Measurements from ENCODE around the gene MAPRE3. TPM values are rescaled to one million over a fixed set of nuclear protein-coding genes. Genes with fewer than 3 reads are reported as not detected.

MAPRE3 gene
- total and polyA plus RNA-seq, 9 of the 15 experiments (the other 6 are each of a cell fraction or from before 2014, with no cell fraction given): 0.70 to 43.2 (median 12.6) TPM

DNA sequence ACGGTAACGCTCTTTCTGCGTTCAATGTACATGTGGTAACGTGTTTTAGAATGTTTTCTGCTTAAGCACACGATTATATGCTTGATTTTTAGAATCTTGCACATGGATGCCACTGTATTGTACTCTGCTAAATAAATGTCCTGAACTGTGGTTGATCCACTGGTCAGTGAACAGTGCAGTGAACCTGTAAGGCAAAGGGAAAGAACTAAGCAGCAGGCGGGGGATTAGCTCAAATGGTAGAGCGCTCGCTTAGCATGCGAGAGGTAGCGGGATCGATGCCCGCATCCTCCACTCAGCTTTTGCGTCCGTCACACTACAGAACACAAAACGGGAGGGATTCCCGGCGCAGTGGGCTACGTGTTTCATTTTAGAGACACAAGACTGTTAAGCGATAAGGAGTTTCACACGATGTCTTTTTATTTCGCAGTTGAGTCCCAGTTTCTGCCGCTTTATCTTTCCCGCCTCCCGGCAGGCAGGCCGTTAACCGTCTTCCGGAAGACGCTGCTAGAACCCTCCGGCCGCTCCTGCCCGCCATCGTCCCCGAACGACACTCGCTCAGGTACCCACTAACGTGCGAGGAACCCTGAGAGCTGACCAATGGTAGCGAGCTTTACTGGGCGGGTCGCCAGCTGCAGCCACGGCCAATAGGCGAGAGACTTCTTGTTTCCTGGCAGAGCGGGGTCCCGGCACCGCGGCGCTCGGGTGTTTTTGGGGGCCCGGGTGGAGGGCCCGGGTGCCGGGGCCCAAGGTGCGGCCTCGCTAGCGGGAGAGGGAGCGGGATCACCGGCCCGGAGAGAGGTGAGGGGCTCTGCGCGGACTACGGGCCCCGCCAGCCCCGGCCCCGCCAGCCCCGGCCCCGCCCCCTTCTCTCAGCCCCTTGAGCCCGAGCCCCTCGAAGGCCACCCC, 80.8 kb downstream of the MAPRE3 start, which contains the start of gene AGBL5 (continued):
- TF ChIP-seq, protein P1, sequence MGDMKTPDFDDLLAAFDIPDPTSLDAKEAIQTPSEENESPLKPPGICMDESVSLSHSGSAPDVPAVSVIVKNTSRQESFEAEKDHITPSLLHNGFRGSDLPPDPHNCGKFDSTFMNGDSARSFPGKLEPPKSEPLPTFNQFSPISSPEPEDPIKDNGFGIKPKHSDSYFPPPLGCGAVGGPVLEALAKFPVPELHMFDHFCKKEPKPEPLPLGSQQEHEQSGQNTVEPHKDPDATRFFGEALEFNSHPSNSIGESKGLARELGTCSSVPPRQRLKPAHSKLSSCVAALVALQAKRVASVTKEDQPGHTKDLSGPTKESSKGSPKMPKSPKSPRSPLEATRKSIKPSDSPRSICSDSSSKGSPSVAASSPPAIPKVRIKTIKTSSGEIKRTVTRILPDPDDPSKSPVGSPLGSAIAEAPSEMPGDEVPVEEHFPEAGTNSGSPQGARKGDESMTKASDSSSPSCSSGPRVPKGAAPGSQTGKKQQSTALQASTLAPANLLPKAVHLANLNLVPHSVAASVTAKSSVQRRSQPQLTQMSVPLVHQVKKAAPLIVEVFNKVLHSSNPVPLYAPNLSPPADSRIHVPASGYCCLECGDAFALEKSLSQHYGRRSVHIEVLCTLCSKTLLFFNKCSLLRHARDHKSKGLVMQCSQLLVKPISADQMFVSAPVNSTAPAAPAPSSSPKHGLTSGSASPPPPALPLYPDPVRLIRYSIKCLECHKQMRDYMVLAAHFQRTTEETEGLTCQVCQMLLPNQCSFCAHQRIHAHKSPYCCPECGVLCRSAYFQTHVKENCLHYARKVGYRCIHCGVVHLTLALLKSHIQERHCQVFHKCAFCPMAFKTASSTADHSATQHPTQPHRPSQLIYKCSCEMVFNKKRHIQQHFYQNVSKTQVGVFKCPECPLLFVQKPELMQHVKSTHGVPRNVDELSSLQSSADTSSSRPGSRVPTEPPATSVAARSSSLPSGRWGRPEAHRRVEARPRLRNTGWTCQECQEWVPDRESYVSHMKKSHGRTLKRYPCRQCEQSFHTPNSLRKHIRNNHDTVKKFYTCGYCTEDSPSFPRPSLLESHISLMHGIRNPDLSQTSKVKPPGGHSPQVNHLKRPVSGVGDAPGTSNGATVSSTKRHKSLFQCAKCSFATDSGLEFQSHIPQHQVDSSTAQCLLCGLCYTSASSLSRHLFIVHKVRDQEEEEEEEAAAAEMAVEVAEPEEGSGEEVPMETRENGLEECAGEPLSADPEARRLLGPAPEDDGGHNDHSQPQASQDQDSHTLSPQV (IDR thresholded peaks at IDR 0.05): peak; percentile 91
- no peak; the same call in 1 of the 2 replicates for TF ChIP-seq SMARCA5 (IDR thresholded peaks at IDR 0.05)
- no peak for TF ChIP-seq PCBP1 (IDR thresholded peaks at IDR 0.05; ENCODE audit: low read depth, low read length, poor library complexity, severe bottlenecking)
- TF ChIP-seq ZBTB1 (CRISPR knock-in tag; IDR thresholded peaks at IDR 0.05; ENCODE audit: borderline replicate concordance, low read depth): no peak
- TF ChIP-seq SAFB (IDR thresholded peaks at IDR 0.05; ENCODE audit: borderline replicate concordance, low read depth, low read length): peak; percentile 72; the same call in 1 of the 2 replicates
- TF ChIP-seq NR2F6 (CRISPR knock-in tag; IDR thresholded peaks at IDR 0.05): no peak; the same call in 1 of the 2 replicates
- no peak for TF ChIP-seq EZH2 (IDR thresholded peaks at IDR 0.05; ENCODE audit: borderline replicate concordance, low read depth, low read length)
- no peak for TF ChIP-seq ZNF316 (IDR thresholded peaks at IDR 0.05)
- no peak for TF ChIP-seq SMC3 (conservative IDR thresholded peaks at IDR 0.05; ENCODE audit: insufficient read depth, low read depth, low read length)
- TF ChIP-seq ZNF77 (CRISPR knock-in tag; IDR thresholded peaks at IDR 0.05): no peak
- TF ChIP-seq CBFA2T2 (conservative IDR thresholded peaks at IDR 0.05): no peak
- no peak; the same call in 1 of the 2 replicates for TF ChIP-seq ZFPM2 (CRISPR knock-in tag; IDR thresholded peaks at IDR 0.05)
- TF ChIP-seq CEBPB (tag; IDR thresholded peaks at IDR 0.05): no peak
- TF ChIP-seq, protein P2, sequence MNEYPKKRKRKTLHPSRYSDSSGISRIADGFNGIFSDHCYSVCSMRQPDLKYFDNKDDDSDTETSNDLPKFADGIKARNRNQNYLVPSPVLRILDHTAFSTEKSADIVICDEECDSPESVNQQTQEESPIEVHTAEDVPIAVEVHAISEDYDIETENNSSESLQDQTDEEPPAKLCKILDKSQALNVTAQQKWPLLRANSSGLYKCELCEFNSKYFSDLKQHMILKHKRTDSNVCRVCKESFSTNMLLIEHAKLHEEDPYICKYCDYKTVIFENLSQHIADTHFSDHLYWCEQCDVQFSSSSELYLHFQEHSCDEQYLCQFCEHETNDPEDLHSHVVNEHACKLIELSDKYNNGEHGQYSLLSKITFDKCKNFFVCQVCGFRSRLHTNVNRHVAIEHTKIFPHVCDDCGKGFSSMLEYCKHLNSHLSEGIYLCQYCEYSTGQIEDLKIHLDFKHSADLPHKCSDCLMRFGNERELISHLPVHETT (CRISPR knock-in tag; conservative IDR thresholded peaks at IDR 0.05 in 1 of 2, IDR thresholded peaks at IDR 0.05 in 1 of 2): peak in 1 of 2 experiments; percentile 84; a peak in 2 of 4 replicates
- TF ChIP-seq, protein P3, sequence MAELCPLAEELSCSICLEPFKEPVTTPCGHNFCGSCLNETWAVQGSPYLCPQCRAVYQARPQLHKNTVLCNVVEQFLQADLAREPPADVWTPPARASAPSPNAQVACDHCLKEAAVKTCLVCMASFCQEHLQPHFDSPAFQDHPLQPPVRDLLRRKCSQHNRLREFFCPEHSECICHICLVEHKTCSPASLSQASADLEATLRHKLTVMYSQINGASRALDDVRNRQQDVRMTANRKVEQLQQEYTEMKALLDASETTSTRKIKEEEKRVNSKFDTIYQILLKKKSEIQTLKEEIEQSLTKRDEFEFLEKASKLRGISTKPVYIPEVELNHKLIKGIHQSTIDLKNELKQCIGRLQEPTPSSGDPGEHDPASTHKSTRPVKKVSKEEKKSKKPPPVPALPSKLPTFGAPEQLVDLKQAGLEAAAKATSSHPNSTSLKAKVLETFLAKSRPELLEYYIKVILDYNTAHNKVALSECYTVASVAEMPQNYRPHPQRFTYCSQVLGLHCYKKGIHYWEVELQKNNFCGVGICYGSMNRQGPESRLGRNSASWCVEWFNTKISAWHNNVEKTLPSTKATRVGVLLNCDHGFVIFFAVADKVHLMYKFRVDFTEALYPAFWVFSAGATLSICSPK (IDR thresholded peaks at IDR 0.05; ENCODE audit: borderline replicate concordance): peak; percentile 14; the same call in 1 of the 2 replicates
- TF ChIP-seq RFX5 (IDR thresholded peaks at IDR 0.05; ENCODE audit: low read depth, low read length): peak; percentile 62; the same call in 1 of the 2 replicates
- peak; percentile 93 for TF ChIP-seq MBD2 (IDR thresholded peaks at IDR 0.05; ENCODE audit: borderline replicate concordance, low read depth)
- no peak for TF ChIP-seq SRSF1 (IDR thresholded peaks at IDR 0.05; ENCODE audit: low read depth, low read length)
- no peak for TF ChIP-seq JUNB (CRISPR knock-in tag; conservative IDR thresholded peaks at IDR 0.05)
- TF ChIP-seq HNRNPL (IDR thresholded peaks at IDR 0.05; ENCODE audit: low read depth, low read length): no peak

Data from K562 (cell line).